Measurements from ENCODE around the gene GGA1. TPM values are rescaled to one million over a fixed set of nuclear protein-coding genes. Genes with fewer than 3 reads are reported as not detected.

GGA1 gene
- total RNA-seq, 2 experiments from 2014 or later: 59.7 to 62.8 TPM

DNA sequence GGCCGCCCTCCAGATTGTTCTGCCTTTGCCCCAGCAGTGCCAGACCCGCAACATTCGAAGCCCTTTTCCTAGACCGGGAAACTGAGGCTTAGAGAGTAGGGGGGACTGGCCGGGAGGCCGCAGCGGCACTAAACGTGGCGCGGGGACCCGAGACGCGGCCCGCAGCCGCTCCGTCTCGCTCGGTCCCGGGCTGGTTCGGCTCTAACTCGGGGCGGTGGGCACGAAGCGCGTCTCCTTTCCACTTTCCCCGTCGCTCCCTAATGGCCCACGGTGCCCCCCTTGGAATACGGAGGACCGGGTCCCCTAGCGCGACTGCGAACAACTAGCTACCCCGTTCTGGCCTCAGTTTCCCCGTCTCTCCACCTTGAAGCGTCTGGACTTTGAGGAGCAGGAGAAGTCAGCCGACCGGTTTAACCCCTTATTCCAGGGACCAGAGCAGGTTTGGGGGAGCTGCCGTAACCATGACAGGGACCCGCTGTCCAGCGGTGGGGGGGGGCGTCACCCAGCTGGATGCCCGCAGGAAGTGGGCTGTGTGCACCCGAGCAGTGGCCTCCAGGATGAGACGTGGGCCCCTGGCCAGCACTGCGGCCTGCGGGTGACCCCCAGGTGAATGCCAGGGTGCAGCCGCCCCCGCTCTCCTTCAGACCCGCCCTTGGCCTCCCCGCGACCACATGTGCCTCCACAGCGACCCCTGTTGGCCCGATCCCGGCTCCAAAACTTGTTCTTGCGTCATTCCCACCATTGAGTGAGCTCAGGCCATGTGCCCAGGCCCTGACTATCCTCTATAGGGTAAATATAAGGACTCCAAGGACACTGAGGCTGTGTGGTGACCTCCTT, 47.2 kb upstream of the GGA1 start:
- H3K9me3 Mint-ChIP-seq: no peaks in the 10 kb centered on the region
- peak; percentile 95 for DNase-seq
- intact Hi-C loops (cut with micrococcal nuclease): loop anchor here (10.0 kb wide), 1 partner anchor 247 kb away; no protein-coding TSS in a partner anchor
- peak; percentile 68 for ATAC-seq
- no peaks in the 10 kb centered on the region for H3K36me3 Mint-ChIP-seq (ENCODE audit: low read depth)
- peak overlapping the region; percentile 50 for H3K4me3 Mint-ChIP-seq
- CTCF ChIA-PET: interaction anchor here (0.6 to 15.7 kb wide), 24 partner anchors 9 to 292 kb away, joined by 3 to 501 read pairs (median 3); partner anchors contain the start of genes CYTH4, GGA1, LGALS2 and MFNG
- peaks cover 49% of the 10 kb centered on the region for H3K27me3 Mint-ChIP-seq
- H3K27ac Mint-ChIP-seq: peak overlapping the region; percentile 65
- TF ChIP-seq, protein P1, sequence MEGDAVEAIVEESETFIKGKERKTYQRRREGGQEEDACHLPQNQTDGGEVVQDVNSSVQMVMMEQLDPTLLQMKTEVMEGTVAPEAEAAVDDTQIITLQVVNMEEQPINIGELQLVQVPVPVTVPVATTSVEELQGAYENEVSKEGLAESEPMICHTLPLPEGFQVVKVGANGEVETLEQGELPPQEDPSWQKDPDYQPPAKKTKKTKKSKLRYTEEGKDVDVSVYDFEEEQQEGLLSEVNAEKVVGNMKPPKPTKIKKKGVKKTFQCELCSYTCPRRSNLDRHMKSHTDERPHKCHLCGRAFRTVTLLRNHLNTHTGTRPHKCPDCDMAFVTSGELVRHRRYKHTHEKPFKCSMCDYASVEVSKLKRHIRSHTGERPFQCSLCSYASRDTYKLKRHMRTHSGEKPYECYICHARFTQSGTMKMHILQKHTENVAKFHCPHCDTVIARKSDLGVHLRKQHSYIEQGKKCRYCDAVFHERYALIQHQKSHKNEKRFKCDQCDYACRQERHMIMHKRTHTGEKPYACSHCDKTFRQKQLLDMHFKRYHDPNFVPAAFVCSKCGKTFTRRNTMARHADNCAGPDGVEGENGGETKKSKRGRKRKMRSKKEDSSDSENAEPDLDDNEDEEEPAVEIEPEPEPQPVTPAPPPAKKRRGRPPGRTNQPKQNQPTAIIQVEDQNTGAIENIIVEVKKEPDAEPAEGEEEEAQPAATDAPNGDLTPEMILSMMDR (IDR thresholded peaks at IDR 0.05): peak; percentile 82
- peaks cover 27% of the 10 kb centered on the region for H3K4me1 Mint-ChIP-seq (ENCODE audit: low read depth)
- POLR2A ChIA-PET: interaction anchor here (0.6 to 1.7 kb wide), 7 partner anchors 12 to 203 kb away, joined by 3 to 8 read pairs (median 3); no protein-coding TSS in a partner anchor

DNA sequence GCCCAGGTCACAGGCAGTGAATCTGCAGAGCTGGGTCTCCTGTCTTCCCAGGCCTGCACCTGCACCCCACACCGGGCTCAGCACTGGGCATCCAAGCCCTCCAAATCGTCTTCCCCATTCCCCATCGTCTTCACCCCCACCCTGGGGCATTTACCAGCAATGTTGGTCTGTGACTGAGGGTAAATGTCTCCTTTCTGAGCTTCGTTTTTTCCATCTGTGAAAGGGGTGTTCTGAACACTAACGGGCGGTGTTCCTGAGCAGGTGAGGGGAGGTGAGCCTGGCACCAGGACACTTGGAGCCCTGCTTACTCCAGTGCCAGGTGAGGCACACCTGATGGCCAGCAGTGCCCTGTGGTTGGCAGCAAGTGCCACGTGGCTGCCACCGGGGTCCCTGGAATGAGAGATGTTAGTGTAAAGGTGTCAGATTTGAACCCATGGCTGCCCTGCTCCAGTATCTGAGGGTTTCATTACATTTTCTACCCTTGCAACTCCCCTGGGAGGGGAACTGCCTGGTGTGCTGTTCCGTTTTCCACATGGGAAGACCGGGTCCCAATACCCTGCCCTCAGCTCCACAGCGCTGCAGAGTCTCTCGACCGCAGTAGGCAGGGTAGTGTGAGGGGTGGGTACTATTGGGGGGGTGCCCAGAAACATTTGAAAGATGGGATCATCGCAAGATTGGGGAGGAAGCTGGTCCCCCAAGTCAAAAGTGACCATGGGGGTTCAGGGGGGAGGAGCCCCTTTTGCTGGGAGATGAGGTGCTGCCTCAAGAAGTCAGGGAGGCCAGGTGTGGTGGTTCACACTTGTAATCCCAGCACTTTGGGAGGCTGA, 46.4 kb upstream of the GGA1 start:
- Mint-ChIP-seq H3K27ac (peak overlapping the region; percentile 65), H3K9me3 (no peaks in the 10 kb centered on the region), H3K27me3 (peaks cover 43% of the 10 kb centered on the region), H3K4me1 (ENCODE audit: low read depth) (peaks cover 36% of the 10 kb centered on the region), H3K36me3 (ENCODE audit: low read depth) (no peaks in the 10 kb centered on the region), H3K4me3 (peak overlapping the region; percentile 31)
- ChIA-PET POLR2A (interaction anchor here (0.6 to 1.7 kb wide), 7 partner anchors 13 to 202 kb away, joined by 3 to 8 read pairs (median 3); no protein-coding TSS in a partner anchor), CTCF (interaction anchor here (0.6 to 15.7 kb wide), 25 partner anchors 8 to 293 kb away, joined by 3 to 501 read pairs (median 3); partner anchors contain the start of genes CYTH4, GGA1, LGALS2 and MFNG)
- TF ChIP-seq, protein P1 (IDR thresholded peaks at IDR 0.05): peak; percentile 50
- ATAC-seq: no peak
- intact Hi-C loops (cut with micrococcal nuclease): loop anchor here (10.0 kb wide), 1 partner anchor 247 kb away; no protein-coding TSS in a partner anchor
- DNase-seq: no peak

DNA sequence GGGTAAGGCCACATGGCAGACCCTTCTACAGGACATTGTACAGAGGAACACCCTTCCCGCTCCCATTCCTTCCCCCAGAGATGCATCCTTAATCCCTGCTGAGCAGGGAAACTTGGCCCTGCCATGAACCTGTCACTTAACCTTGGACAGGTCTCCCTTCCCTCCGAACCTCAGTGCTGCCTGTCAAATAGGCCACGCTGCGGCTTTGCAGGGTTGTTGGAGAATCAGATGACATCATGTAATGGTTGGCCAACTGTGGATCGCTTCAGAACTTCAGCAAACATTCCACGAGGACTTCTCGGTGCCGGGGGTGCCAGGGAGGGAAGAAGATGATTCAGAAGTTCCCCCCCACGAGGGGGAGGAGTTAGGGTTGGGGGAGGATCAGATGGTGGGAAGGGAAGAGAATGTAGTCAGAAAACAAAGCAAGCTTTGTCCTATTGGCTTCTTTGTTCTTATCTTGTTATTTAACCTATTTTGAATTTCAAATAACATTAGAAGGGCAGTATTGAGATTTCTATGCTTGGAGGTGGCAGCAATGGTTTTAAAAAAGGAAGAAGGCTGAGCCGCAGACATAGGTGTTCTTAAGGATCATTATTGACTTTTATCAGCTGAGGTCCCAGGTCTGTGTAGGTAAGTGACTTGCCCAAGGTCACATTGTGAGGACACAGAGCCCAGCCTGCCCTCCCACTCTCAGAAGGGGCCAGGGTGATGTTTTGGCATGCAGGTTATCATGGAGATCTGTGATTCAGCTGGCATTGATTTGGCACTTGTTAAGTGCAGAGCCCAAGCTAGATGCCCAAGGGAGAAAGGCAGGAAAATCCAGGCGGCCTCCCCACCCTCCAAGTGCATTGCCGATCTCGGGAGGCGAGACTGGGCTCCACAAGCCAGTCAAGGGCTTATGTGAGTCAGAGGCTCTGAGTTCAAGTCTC, 45.2 kb upstream of the GGA1 start:
- no peaks in the 10 kb centered on the region for H3K9me3 Mint-ChIP-seq
- peaks cover 38% of the 10 kb centered on the region for H3K4me1 Mint-ChIP-seq (ENCODE audit: low read depth)
- CTCF ChIA-PET: interaction anchor here (1.2 to 15.7 kb wide), 8 partner anchors 9 to 303 kb away, joined by 3 to 501 read pairs (median 4); partner anchors contain the start of genes GGA1 and MFNG
- TF ChIP-seq, protein P1 (IDR thresholded peaks at IDR 0.05): no peak
- no peak for DNase-seq
- no peak overlapping the region for H3K27ac Mint-ChIP-seq
- H3K27me3 Mint-ChIP-seq: peaks cover 38% of the 10 kb centered on the region
- no peak for ATAC-seq
- POLR2A ChIA-PET: no interaction called here
- intact Hi-C loops (cut with micrococcal nuclease): loop anchor here (10.0 kb wide), 1 partner anchor 249 kb away; no protein-coding TSS in a partner anchor
- H3K4me3 Mint-ChIP-seq: no peak overlapping the region
- H3K36me3 Mint-ChIP-seq (ENCODE audit: low read depth): no peaks in the 10 kb centered on the region

DNA sequence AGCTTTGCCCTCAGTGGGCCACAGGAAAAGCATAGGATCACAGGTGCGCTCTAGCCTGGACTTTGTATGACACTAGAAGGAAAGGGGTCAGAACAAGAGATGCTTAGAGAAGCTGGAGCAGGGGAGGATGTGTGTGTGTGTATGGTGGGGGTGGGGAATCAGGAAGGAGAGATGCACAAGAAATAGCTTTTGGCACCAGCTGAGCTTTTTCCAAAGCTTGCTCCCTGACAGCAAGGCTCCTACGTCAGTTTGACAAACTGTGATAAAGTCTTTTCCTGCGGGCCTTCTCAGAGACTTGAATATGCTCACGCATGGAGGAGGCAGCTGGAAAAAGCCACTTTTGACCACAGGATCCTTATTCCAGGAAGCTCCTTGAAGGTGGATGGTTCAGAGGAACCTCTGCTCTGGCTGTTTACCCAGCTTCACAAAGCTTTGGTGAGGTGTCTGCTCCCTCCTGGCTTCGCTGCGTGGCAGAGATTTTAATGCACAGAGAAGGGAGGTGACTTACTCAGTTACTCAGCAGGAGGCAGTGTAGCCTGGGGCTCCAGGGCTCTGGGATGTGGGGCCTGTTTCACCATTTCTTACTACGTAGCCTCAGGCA, 44.4 kb upstream of the GGA1 start:
- DNase-seq (no peak), ATAC-seq (no peak)
- intact Hi-C loops (cut with micrococcal nuclease): loop anchor here (10.0 kb wide), 1 partner anchor 249 kb away; no protein-coding TSS in a partner anchor
- H3K9me3 Mint-ChIP-seq: no peaks in the 10 kb centered on the region
- TF ChIP-seq, protein P1 (IDR thresholded peaks at IDR 0.05): no peak
- ChIA-PET POLR2A (no interaction called here), CTCF (interaction anchor here (1.2 to 15.7 kb wide), 9 partner anchors 9 to 304 kb away, joined by 3 to 501 read pairs (median 5); partner anchors contain the start of genes GGA1 and MFNG)
- no peaks in the 10 kb centered on the region for H3K36me3 Mint-ChIP-seq (ENCODE audit: low read depth)
- peaks cover 35% of the 10 kb centered on the region for H3K27me3 Mint-ChIP-seq
- no peak overlapping the region for H3K27ac Mint-ChIP-seq
- H3K4me3 Mint-ChIP-seq: no peak overlapping the region
- peaks cover 38% of the 10 kb centered on the region for H3K4me1 Mint-ChIP-seq (ENCODE audit: low read depth)
